Pulmonary artery endothelial cell (primary cell): ENCODE results near the gene NTMT2. TPM values are rescaled to one million over a fixed set of nuclear protein-coding genes. Genes with fewer than 3 reads are reported as not detected.
"Not testable (repeated sequence)": the region's sequence is repeated elsewhere in the genome, so short reads cannot be mapped to it uniquely, and the experiment has no call there.

Source experiments
- DNase-seq: peaks from one replicate; pipeline ENCODE4 v3.0.0-alpha.2; 2011; ENCODE audit warnings: low read depth, low spot score
- total RNA-seq: library from RNA; depleted of rRNA; stranded (reverse); fragments of >200 nt; gene quantifications from 2 replicates; pipeline ENCODE4 v1.2.3, GENCODE V29; 2014

The NTMT2 gene
- total RNA-seq = not detected in 2 replicates

DNA sequence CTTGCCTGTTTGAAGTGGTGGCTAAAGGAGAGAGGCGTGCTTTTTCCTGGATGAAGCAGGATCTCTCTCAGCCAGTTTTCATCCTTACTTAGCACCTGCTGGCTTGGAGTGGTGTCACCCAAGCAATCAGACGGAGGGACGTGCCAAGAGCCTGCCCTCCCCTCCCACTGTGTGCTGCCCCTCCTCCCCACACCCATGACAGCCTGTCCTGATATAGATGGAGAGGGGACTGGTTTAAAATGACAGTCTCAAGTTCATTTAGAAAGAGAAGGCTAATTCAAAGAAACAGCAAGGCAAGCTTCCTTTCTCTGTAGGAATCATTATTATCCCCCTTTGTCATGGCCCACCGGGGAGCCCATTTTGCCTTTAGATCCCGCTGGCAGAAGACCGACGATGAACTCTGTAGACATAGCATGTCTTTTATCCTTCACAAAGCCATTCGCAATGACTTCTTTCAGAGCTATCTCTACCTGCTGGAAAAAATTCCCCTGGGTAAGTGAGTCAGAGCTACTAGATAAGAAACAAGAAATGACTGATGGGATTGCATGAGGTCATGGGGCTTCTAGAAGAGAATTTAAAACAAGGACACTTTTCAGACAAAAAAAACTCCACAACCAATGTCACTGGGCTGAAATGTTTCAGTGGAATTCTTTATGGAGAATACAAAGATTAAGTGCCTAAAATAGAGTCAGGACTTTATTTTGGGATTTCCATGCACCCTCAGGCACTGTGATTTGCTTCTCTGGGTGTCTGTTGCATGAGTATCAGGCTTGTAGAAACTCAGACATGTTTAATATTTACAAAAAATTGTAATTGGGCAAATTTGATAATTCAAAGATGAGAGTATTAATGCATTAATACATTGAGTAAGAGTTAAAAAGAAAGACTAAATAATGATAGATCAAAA lies at the start of gene NTMT2:
NTMT2 (plus strand) TSS at position 190 of the 907 bp plus-strand sequence; CDS start at position 339, 149 bp downstream.
- DNase-seq = no peak

DNA sequence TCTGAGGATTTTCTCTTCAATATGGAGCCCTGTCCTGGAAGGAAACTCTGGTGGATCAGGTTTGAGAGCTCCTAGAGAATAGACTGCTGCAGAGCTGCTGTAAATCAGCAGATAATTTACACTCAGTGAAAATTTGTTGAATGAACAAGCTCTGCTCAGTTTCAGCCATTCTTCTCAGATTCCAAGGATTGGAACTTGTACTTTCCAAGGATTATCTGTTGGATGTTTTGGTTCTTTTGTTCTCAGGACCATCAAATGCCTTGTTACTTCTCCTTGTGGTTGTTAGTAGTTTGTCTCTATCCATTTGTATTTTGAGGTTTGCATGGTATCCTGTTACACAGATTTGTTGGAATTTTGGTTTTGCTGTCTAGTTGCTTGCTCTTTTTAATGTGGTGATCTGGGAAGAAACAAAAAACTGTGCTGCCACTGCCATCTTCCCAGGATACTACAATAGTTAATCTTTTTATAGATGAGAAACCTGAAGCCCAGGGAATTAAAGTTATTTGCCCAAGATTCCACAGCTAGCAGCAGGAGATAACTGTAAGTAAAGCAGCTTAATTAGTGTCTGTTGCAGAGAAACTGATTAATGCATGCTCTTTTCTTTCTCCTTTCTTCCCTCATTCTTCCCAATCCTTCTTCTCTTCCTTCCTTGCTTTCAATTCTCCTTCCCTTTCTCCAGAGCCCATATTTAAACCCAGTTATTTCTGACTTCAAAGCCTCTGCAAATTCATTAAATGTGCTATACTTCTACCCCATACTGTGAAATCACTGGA lies 49.6 kb upstream of the NTMT2 start:
- no peak for DNase-seq

DNA sequence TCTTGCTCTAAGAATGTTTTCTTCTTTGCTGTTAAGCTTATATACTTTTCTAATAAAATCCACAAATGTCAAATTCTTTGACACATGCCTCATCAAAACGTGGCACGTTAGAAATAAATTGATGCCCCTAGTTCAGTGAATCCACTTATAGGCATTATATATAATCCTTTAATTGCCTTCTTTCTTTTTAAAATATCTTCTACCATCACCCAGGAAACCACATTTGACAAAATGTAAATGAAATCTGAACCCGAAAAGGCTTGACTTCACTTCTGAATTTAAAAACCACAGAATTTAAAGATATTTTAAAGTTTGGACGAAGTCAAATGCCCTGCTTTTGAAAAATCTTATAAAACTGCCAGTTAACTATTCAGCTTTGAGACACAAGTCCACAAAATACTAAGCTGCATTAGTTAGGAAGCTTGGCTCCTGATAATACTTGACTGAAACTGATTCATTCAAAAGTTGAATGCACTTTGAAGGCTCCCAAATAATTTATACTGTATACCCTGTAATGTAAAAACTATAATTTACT lies 48.9 kb upstream of the NTMT2 start:
- DNase-seq = no peak

DNA sequence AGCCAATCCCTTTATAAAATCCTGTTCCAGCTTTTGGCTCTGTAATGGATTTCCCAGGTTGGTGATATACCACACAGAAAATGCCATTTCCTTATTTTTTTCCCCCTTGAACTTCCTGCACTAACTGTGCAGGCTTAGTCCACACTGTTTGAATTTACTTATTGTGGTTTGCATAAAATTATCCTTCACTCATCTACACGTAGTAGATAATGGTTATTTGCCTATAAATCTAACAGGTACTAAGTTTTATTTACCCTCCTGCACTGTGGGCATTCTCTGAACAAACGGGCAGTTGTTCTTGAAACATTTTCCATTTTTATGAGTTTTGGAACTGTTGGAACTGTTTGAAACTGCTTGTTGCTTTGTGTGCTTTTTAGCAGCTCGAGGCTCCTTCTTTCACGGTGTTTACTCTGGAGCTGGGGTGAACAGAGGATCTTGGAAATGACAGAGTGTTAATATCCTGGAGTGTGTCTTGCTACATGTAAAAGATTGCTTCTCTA lies 48.3 kb upstream of the NTMT2 start:
- DNase-seq = no peak

DNA sequence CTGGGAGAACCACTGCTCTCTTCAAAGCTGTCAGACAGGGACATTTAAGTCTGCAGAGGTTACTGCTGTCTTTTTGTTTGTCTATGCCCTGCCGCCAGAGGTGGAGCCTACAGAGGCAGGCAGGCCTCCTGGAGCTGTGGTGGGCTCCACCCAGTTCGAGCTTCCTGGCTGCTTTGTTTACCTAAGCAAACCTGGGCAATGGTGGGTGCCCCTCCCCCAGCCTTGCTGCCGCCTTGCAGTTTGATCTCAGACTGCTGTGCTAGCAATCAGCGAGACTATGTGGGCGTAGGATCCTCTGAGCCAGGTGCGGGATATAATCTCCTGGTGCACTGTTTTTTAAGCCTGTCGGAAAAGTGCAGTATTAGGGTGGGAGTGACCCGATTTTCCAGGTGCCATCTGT lies 32.6 kb upstream of the NTMT2 start:
- not testable (repeated sequence) for DNase-seq

DNA sequence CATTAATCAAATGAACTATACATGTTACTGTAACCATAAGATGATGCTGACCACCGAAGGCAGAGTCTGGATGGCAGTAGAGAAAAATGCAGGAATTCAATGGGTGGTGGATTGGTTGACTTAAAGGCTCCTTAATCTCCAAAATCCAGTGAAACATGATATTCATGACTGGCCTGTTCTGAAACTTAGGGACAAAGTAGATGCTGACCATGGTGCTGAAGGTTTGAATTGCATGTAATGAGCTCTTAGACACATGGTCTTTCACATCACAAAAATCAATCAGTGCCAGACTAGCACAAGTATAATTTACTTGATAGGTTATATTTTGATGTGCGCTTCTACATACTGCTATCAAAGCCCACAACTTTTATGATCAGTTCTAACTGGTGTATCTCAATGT lies 30.9 kb upstream of the NTMT2 start:
- DNase-seq = no peak

DNA sequence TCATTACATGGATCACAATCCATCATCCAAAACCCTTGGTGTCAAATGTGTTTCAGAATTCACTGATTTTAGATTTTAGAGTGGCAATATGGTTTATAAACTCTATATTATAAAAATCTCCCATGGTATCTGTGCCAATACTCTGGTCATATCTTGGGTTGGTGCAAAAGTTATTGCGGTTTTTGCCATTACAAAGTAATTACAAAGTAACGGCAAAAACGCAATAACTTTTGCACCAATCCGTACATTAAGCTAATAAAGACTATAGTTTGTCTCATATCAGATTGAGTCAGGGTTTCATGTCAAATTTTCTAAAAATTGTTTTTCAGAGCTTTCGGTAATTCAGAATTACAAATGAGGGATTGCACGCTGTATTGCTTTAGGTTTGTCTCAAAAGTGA lies 23.4 kb upstream of the NTMT2 start:
- DNase-seq = no peak

DNA sequence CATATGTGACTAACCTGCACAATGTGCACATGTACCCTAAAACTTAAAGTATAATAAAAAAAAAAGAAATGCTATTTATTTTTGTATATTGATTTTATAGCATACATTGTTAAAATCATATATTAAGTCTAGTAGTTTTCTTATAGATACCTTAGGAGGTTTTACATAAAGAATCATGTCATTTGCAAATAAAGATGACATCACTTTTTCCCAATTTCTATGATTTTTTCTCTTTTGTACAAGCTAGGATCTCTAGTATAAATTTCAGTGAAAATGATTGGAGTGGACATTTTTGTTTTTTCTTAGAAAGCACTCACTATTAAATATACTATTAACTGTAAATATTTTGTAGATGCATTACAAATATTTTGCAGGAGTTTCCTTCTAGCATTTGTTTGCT lies 20.5 kb upstream of the NTMT2 start:
- no peak for DNase-seq

DNA sequence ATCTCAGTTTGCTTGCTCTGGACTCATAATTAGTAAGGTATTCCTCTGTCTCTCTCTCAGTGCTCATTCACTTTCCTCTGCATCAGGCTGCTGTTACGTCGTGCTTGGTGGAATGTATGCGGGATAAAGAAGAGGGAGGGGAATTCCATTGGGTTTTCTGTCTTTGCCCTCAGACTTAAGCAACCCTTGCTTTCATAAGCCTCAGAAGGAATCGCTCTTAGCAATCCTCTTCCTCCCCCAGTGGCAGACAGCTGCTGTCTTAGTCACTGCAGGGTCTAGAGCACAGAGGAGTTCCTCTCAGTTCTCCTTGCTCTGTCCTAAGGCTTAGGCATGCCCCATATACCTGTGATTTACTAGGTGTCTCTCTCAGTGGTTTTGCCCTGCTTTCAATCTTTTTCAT lies 19.1 kb upstream of the NTMT2 start:
- DNase-seq = no peak

DNA sequence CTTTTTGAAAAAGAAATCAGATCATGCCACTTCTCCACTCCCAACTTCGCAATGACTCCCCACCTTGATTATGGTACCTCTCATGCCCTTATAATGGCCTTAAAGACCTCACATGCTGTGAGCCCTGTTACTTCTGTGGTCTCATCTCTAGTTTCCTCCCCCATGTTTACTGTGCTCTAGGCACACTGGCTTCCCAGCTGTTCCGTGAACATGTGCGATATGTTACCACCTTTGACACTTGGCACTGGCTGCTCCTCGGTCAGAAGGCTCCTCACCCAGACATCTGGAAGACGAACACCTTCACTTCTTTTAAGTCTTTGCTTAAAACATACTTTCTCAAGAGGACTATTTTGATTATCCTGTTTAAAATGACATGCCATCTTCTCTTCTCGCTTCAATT lies 14.3 kb upstream of the NTMT2 start:
- no peak for DNase-seq

DNA sequence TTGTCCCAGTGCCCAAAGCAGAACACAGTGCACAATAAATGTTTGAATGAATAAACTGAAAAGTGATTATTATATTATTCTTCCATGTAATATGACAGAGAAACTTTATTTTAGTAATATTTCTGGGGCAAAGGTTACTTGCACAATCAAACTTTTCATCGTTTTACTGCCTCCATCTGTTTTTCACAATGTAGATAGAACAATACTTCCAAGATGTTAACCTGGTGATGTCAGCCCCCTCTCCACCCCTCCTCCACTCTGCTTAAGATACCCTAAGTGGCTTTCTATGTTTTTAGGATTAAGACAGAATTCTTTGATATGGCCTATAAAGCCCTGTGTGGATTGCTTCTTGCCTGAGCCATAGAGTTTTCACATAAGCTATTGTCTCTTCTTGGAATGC lies 13.8 kb upstream of the NTMT2 start:
- DNase-seq = no peak

DNA sequence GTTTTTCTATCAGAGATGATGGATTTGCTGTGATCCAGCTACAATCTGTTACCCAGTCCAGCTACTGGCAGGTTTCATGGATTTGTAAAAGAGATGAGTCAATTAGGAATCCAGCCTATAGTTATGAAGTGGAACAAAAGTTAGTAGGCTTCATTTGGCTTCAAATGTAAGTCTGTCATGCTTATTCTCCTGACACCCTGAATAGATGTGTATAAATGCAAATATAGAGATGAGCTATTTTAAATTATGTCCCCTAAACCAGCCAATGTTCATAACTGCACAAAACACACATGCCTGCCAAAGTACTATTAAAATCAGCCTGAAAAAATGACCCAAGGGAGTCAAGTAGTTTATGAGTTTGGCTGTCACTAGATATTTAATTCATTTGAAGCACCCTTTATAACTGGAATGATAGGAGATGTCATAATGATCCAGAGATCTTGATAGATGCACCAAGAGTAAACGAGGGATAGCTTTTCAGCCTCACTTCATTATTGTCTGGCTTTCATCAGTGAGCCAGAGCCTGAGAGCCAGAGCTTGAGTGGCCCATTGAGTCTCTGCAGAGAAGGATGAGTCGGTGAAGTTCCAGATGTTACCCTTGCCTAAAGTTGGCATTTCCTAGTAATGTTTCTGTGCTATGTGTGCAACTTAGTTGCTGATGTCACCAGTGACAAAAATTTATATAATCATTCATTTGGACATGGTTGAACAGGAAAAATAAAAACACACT lies 11.8 kb upstream of the NTMT2 start:
- DNase-seq = no peak

DNA sequence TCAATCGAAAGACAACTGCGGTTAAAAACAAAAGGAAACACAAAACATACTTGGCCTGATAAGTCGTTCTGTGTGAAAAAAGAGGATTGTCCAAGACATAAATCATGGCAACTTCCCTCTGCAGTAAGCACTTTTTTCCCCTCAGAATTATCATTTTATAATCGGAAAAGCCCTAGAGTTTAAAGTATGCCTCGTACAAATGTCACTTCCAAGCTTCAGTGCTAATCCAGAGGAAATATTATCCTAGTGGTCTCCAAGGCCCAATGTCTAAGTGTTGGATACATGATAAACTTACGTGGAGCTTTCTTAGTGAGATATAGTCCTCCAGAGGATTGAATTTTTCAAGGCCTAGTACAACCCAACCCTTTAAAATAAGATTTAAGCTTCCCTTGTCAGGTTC lies 11.2 kb upstream of the NTMT2 start:
- DNase-seq = no peak

DNA sequence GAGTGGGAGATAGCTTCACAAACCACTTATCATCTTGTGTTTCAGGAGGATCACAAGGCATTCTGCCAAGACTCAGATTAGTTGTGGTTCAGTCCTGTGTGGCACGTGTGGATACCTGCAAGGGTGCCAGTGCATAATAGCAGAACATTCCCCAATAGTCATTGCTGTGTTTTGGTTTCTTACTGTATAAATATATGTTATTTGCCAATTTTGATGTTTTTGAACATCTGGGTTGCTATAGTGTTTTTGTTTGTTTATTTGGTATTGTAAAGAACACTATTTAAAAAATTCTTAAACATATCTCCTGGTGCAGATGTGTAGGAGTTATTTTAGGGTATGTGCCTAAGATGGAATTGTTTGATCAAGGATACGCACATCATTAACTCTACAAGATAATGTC lies 5.4 kb upstream of the NTMT2 start:
- DNase-seq = no peak

DNA sequence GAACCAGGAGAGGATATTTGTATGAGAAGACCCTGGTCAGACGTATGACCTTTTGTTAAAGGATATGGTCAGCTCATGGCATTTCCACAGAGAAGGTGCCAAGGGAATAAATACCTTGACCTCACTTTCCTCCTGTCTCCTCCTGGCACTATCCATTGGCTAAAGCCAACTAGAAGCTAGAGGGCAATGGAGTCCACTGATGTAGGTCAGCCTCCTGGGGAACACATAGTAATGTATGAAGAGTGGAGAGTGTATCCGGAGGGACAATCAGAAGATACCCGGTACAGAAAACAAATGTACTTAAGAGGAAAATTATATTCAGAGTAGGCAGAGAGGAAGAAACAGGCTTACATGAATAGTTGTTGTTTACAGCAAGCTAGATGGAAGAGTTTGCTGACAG lies 698 bp upstream of the NTMT2 start:
- DNase-seq = no peak

DNA sequence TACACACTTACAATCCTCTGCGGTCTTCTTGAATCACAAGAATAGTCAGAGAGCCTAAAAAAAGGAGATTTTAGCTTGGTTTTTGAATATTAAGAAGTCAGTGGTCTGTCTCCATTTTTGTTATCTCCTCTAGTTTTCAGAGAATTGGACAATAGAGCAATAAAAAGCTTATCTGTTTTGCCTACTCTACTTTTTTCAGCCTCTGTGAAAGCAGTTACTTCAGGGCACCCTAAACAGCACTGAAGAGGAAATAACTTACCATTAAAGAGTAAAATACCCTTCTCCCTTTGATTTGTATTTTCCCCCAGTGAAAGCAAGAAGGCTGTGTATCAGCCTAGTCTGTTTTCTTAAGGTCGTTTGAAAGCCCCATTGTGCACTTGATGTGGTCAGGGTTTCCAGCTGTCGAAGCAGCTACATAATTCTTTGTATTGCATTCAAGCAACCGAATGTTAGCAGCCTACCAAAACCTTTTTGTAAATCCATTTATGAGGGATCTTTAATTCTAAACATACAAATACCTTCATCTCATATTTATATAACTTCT lies 1.0 kb downstream of the NTMT2 start:
- DNase-seq = no peak

DNA sequence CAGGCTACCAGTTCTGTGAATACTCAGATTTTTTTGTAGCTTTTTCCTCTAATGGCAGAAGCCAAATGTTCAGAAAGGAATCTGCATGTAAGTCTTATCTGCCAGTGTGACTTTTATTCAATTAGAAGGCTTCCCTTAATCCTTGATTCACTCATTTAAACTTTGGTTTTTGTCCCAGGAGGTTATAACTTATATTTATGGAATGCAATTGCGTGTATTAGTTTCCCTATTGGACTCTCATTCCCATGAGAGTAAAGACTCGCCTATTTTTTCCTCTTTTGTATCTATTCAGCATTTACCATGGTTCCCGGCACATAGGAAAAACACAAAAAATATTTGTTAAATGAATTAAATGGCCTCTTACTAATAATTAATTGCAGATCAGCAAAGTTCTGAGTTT lies 3.5 kb downstream of the NTMT2 start:
- DNase-seq = no peak

DNA sequence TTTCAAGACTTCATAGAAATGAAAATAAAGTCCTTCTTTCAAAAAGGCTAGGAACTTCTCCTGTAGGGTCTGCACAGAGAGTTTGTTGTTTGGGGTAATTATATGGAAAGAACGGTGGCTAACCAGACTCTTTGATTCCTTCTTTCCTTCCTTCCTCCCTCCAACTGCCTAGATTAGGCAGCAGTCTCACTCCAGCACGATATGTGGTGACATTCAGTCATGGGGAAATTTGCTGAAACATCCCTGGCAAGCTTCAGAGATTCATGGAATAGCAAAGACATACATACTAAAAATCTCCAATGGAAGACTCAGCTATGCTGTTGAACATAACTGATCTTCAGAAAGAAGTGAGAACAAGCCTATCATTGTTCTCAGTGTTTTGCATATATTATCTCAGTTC lies 4.3 kb downstream of the NTMT2 start:
- no peak for DNase-seq

DNA sequence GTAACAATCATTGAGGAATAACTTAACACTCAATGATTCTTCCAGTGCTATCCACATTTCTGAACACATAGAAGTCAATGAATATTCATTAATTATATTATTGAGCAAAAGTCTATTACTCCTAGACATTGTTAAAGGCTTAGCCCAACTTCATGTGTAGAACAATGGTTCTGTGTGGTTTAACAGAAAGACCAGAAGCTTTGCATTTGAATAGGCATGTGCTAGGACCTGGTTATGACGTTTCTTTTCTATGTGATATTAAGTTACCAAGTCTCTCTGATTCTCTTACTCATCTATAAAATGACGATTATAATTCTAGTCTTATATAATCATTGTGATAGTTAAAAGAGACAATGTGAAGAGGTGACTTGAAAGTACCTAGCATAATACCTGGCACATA lies 5.2 kb downstream of the NTMT2 start:
- DNase-seq = no peak

DNA sequence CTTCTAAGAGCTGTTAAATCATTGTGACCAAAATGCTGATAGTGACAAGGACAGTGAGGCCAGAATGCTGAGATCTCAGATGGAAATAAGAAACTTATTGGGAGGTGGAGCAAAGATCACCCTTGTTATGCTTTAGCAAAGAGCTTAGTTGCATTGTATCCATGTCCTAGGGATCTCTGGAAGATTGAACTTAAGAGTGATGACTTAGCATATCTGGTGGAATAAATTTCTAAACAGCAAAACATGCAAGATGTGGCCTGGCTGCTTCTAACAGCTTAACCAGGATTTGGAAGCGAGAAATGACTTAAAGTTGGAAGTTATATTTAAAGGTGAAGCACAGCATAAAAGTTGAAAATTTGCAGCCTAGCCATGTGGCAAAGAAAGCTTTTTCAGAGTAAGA lies 7.7 kb downstream of the NTMT2 start:
- DNase-seq = no peak

DNA sequence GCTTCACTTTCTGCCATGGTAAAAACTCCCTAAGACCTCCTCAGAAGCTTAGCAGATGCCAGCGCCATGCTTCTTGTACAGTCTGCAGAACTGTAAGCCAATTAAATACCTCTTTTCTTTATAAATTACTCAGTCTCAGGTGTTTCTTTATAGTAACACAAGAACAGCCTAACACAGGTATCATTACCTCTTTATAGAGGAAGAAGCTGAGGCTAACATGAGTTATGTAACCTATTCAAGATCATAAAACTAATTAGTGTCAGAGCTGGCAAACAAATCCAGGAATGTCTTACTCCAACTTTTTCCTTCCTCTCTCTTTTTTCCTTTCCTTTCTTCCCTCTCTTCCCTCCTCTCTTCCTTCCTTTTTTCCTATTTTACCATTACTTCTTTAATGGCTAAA lies 9.3 kb downstream of the NTMT2 start:
- DNase-seq = no peak
